H9 (cell line): ENCODE results near the gene UBE2N. TPM values are rescaled to one million over a fixed set of nuclear protein-coding genes. Genes with fewer than 3 reads are reported as not detected.

ENCODE experiments used
- DNase-seq: peaks from one replicate; pipeline ENCODE4 v3.0.0-alpha.2; 2017
- H2AFZ ChIP-seq: one replicate; pipeline ENCODE4 v1.6.1; 2013; ENCODE audit warnings: mild to moderate bottlenecking, low read length, control low read depth, moderate library complexity
- H2AK5ac ChIP-seq: 2 replicates; pipeline ENCODE4 v1.6.1; 2013; ENCODE audit warnings: low read length, control low read depth, mixed read lengths; ENCODE audit not compliant: insufficient read length
- H2BK120ac ChIP-seq: one replicate; pipeline ENCODE4 v1.6.1; 2013; ENCODE audit warnings: low read depth, mild to moderate bottlenecking, low read length, control low read depth, inconsistent platforms; ENCODE audit not compliant: poor library complexity, severe bottlenecking
- H2BK12ac ChIP-seq: 2 replicates; pipeline ENCODE4 v1.6.1; 2013; ENCODE audit warnings: low read length, control low read depth, mixed read lengths, low read depth; ENCODE audit not compliant: insufficient read length
- H2BK15ac ChIP-seq: 2 replicates; pipeline ENCODE4 v1.6.1; 2013; ENCODE audit warnings: low read depth, low read length, control low read depth
- H2BK20ac ChIP-seq: one replicate; pipeline ENCODE4 v1.6.1; 2013; ENCODE audit warnings: low read depth, mild to moderate bottlenecking, low read length, control low read depth, inconsistent platforms; ENCODE audit not compliant: poor library complexity, severe bottlenecking
- H2BK5ac ChIP-seq: 2 replicates; pipeline ENCODE4 v1.6.1; 2013; ENCODE audit warnings: low read length, control low read depth, mixed read lengths; ENCODE audit not compliant: insufficient read length
- H3K14ac ChIP-seq: 2 replicates; pipeline ENCODE4 v1.6.1; 2013; ENCODE audit warnings: low read length, control low read depth; ENCODE audit not compliant: insufficient read depth
- H3K18ac ChIP-seq: 2 replicates; pipeline ENCODE4 v1.6.1; 2013; ENCODE audit warnings: low read depth, mild to moderate bottlenecking, mixed read lengths, low read length, control low read depth; ENCODE audit not compliant: insufficient read length
- H3K23ac ChIP-seq: 2 replicates; pipeline ENCODE4 v1.6.1; 2013; ENCODE audit warnings: low read length, control low read depth, mixed read lengths, low read depth; ENCODE audit not compliant: insufficient read length
- H3K23me2 ChIP-seq: 2 replicates; pipeline ENCODE4 v1.6.1; 2013; ENCODE audit warnings: low read depth, mild to moderate bottlenecking, mixed read lengths, low read length, control low read depth; ENCODE audit not compliant: insufficient read length, poor library complexity, severe bottlenecking
- H3K27ac ChIP-seq: 2 replicates; pipeline ENCODE4 v1.5.1; 2013; ENCODE audit warnings: low read length, control low read depth, mixed read lengths, low read depth; ENCODE audit not compliant: insufficient read length
- H3K27me3 ChIP-seq: 2 replicates; pipeline ENCODE4 v1.6.1; 2013; ENCODE audit warnings: low read length, control low read depth, inconsistent platforms; ENCODE audit not compliant: insufficient read depth
- H3K4ac ChIP-seq: 2 replicates; pipeline ENCODE4 v1.6.1; 2013; ENCODE audit warnings: low read depth, mild to moderate bottlenecking, control low read depth, inconsistent platforms, low read length, moderate library complexity
- H3K4me1 ChIP-seq: 2 replicates; pipeline ENCODE4 v1.6.1; 2013; ENCODE audit warnings: low read length, control low read depth, inconsistent platforms; ENCODE audit not compliant: insufficient read depth
- H3K4me2 ChIP-seq: 2 replicates; pipeline ENCODE4 v1.6.1; 2013; ENCODE audit warnings: low read length, control low read depth, mixed read lengths; ENCODE audit not compliant: insufficient read length, insufficient read depth
- H3K56ac ChIP-seq: 2 replicates; pipeline ENCODE4 v1.6.1; 2013; ENCODE audit warnings: low read depth, mild to moderate bottlenecking, mixed read lengths, low read length, control low read depth; ENCODE audit not compliant: insufficient read length
- H3K79me1 ChIP-seq: 2 replicates; pipeline ENCODE4 v1.6.1; 2013; ENCODE audit warnings: low read depth, mild to moderate bottlenecking, moderate library complexity, low read length, control low read depth, inconsistent platforms; ENCODE audit not compliant: insufficient read depth, poor library complexity, severe bottlenecking
- H3K79me2 ChIP-seq: 2 replicates; pipeline ENCODE4 v1.6.1; 2013; ENCODE audit warnings: low read length, control low read depth, inconsistent platforms; ENCODE audit not compliant: insufficient read depth
- H3K9ac ChIP-seq: 2 replicates; pipeline ENCODE4 v1.6.1; 2013; ENCODE audit warnings: low read length, control low read depth, mixed read lengths; ENCODE audit not compliant: insufficient read length; ENCODE audit errors: extremely low read depth
- H3K9me3 ChIP-seq: one replicate; pipeline ENCODE4 v1.6.1; 2013; ENCODE audit warnings: low read depth, low read length, inconsistent platforms; ENCODE audit not compliant: control insufficient read depth
- H3T11ph ChIP-seq: one replicate; pipeline ENCODE4 v1.6.1; 2013; ENCODE audit warnings: mild to moderate bottlenecking, low read length, control low read depth, inconsistent platforms
- H4K20me1 ChIP-seq: one replicate; pipeline ENCODE4 v1.6.1; 2013; ENCODE audit not compliant: control insufficient read depth, insufficient read length, insufficient read depth
- H4K5ac ChIP-seq: 2 replicates; pipeline ENCODE4 v1.6.1; 2013; ENCODE audit warnings: low read depth, mild to moderate bottlenecking, mixed read lengths, low read length, control low read depth; ENCODE audit not compliant: insufficient read length
- H4K8ac ChIP-seq: replicated peaks from 2 replicates; pipeline ENCODE4 v1.6.1; 2013; ENCODE audit warnings: low read length, control low read depth, mixed read lengths, low read depth; ENCODE audit not compliant: insufficient read length
- H4K91ac ChIP-seq: 2 replicates; pipeline ENCODE4 v1.6.1; 2013; ENCODE audit warnings: low read depth, mild to moderate bottlenecking, moderate library complexity, mixed read lengths, low read length, control low read depth; ENCODE audit not compliant: insufficient read length
- H3K27ac Mint-ChIP-seq, 3 experiments: 2 replicates in 2 of 3; 3 replicates in 1 of 3; pipeline ENCODE4 v1.8.0; 2020 to 2021; ENCODE audit warnings: mixed read lengths in 3 of 3, mild to moderate bottlenecking in 1 of 3, moderate library complexity in 1 of 3
- H3K27me3 Mint-ChIP-seq: 2 replicates; pipeline ENCODE4 v1.8.0; 2021; ENCODE audit warnings: low read depth, mild to moderate bottlenecking, moderate library complexity, mixed read lengths
- H3K36me3 Mint-ChIP-seq, 3 experiments: 2 replicates in 2 of 3; 3 replicates in 1 of 3; pipeline ENCODE4 v1.8.0; 2020 to 2021; ENCODE audit warnings: low read depth in 3 of 3, mixed read lengths in 3 of 3; ENCODE audit not compliant: insufficient read depth in 1 of 3
- H3K4me1 Mint-ChIP-seq, 2 experiments: 2 replicates each; pipeline ENCODE4 v1.8.0; 2020; ENCODE audit warnings: mixed read lengths in 2 of 2
- H3K4me3 Mint-ChIP-seq, 2 experiments: 2 replicates in 1 of 2; 3 replicates in 1 of 2; pipeline ENCODE4 v1.8.0; 2020 to 2021; ENCODE audit warnings: mild to moderate bottlenecking in 2 of 2, mixed read lengths in 2 of 2, moderate library complexity in 1 of 2
- H3K9me3 Mint-ChIP-seq, 2 experiments: 2 replicates in 1 of 2; 3 replicates in 1 of 2; pipeline ENCODE4 v1.8.0; 2020; ENCODE audit warnings: mild to moderate bottlenecking in 2 of 2, mixed read lengths in 2 of 2, moderate library complexity in 1 of 2
- CTCF ChIP-seq: fragments of 200-600 bp; sonication (generic); conservative IDR thresholded peaks from 3 replicates; pipeline ENCODE4 v1.8.0; 2021; ENCODE audit warnings: antibody characterized with exemption, mild to moderate bottlenecking
- WGBS: extraction: QIAGEN DNeasy Blood & Tissue Kit; methylation state at CpG from one replicate; pipeline ENCODE4 v1.1.7; 2013; ENCODE audit warnings: missing lambda C conversion rate, low lambda C conversion rate, mixed read lengths; ENCODE audit not compliant: insufficient read length; ENCODE audit errors: extremely low coverage; 5-methylcytosine and 5-hydroxymethylcytosine counted together
- total RNA-seq: library from RNA; stranded (reverse); gene quantifications from 2 replicates; pipeline ENCODE4 v1.2.1, GENCODE V29; 2021

UBE2N gene
- total RNA-seq, 1 experiment from 2014 or later = 192 TPM

- no peak for TF ChIP-seq CTCF
- H2BK12ac ChIP-seq = no peak overlapping the region
- H3K27me3 ChIP-seq = no peaks in the 10 kb centered on the region
- no peak overlapping the region for H2BK120ac ChIP-seq
- WGBS = no CpG with 5 or more reads among the region's 5 CpGs
- H4K8ac ChIP-seq = no peak overlapping the region
- H3K23me2 ChIP-seq = no peaks in the 10 kb centered on the region
- H3K79me1 ChIP-seq = peaks cover 6% of the 10 kb centered on the region
- no peak overlapping the region for H2AFZ ChIP-seq
- no peak overlapping the region for H3K4ac ChIP-seq
- no peaks in the 10 kb centered on the region for H4K20me1 ChIP-seq
- no peaks in the 10 kb centered on the region for H3K9me3 ChIP-seq
- H2BK5ac ChIP-seq = no peak overlapping the region
- no peak overlapping the region for H3K14ac ChIP-seq
- H3K9ac ChIP-seq = no peak overlapping the region
- H3K27ac Mint-ChIP-seq = no peak overlapping the region
- no peaks in the 10 kb centered on the region for H3K27me3 Mint-ChIP-seq
- H3K36me3 Mint-ChIP-seq = peaks cover 10 to 21% (median 16%) of the 10 kb centered on the region in 3 experiments; a peak in 6 of 7 replicates
- no peak for DNase-seq
- peaks cover 10 to 15% of the 10 kb centered on the region in 2 experiments; a peak in 3 of 4 replicates for H3K4me1 Mint-ChIP-seq
- no peaks in the 10 kb centered on the region for H3K4me1 ChIP-seq
- no peak overlapping the region for H2BK20ac ChIP-seq
- H3K18ac ChIP-seq = no peak overlapping the region
- H3K79me2 ChIP-seq = peaks cover 26% of the 10 kb centered on the region; the same call in 1 of the 2 replicates
- H2AK5ac ChIP-seq = no peak overlapping the region
- no peak overlapping the region for H3K27ac ChIP-seq
- no peak overlapping the region for H3K23ac ChIP-seq
- H3K4me3 Mint-ChIP-seq = no peak overlapping the region
- no peaks in the 10 kb centered on the region for H3K9me3 Mint-ChIP-seq
- no peak overlapping the region for H4K91ac ChIP-seq
- no peak overlapping the region for H3K4me2 ChIP-seq
- no peak overlapping the region for H4K5ac ChIP-seq
- no peak overlapping the region for H3T11ph ChIP-seq
- H3K56ac ChIP-seq = no peak overlapping the region
- no peak overlapping the region for H2BK15ac ChIP-seq
Observed at GRCh38 chr12:93390031-93390430, 51.7 kb downstream of the UBE2N start.
